IMR-90 (cell line): Measurements from ENCODE around the gene CAPN8.

ENCODE experiments used
- MXI1 ChIP-seq: IDR thresholded peaks from 2 replicates; pipeline ENCODE4 v1.6.1; 2012; ENCODE audit warnings: low read depth, mild to moderate bottlenecking, low read length, moderate library complexity, borderline replicate concordance
- NFE2L2 ChIP-seq: fragments of 150-350 bp; IDR thresholded peaks from 2 replicates; pipeline ENCODE4 v1.6.1; 2016; ENCODE audit warnings: low read depth, mild to moderate bottlenecking, low read length
- RAD21 ChIP-seq: IDR thresholded peaks from 2 replicates; pipeline ENCODE4 v1.6.1; 2012; ENCODE audit warnings: low read length, improper control_type of control experiment
- RFX5 ChIP-seq: IDR thresholded peaks from 2 replicates; pipeline ENCODE4 v1.8.0; 2012; ENCODE audit warnings: low read depth, mild to moderate bottlenecking, low read length, moderate library complexity
- SMC3 ChIP-seq: fragments of 150-350 bp; IDR thresholded peaks from 2 replicates; pipeline ENCODE4 v1.6.1; 2016; ENCODE audit warnings: low read depth, mild to moderate bottlenecking, antibody characterized with exemption, low read length, moderate library complexity
- TF ChIP-seq, protein P1 (sequence below): conservative IDR thresholded peaks from 2 replicates; pipeline ENCODE4 v1.5.1; 2012; ENCODE audit warnings: mild to moderate bottlenecking, low read depth, low read length, improper control_type of control experiment
- TF ChIP-seq, protein P2 (sequence below): fragments of 150-350 bp; IDR thresholded peaks from 2 replicates; pipeline ENCODE4 v1.6.1; 2017; ENCODE audit warnings: mild to moderate bottlenecking, antibody characterized with exemption, low read length, low read depth
- TF ChIP-seq, protein P3 (sequence below): fragments of 150-350 bp; IDR thresholded peaks from 2 replicates; pipeline ENCODE4 v1.6.1; 2016; ENCODE audit warnings: low read depth, mild to moderate bottlenecking, low read length, moderate library complexity, borderline replicate concordance

DNA sequence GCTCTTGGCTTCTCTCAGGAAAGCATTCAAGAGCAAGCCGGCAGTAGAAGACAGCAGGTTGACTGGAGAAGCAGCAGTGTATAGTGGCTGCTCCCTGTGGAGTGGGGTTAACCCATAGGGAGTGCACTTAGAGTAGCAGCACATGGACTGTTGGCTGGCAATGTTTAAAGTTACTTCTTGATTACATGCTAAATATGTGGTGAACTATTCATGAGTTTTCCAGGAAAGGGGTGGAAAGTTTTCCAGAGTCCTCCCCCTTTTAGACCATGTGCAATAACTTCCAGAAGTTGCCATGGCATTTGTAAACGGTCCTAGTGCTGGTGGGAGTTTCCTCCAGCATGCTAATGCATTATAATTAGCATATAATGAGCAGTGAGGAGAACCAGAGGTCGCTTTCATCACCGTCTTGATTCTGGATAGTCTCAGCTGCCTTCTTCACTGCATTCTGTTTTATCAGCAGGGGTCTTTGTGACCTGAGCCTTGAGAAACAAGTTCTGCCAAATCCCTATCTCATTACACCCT lies 140.5 kb downstream of the CAPN8 start:
- TF ChIP-seq RFX5, result no peak
- TF ChIP-seq, protein P1, sequence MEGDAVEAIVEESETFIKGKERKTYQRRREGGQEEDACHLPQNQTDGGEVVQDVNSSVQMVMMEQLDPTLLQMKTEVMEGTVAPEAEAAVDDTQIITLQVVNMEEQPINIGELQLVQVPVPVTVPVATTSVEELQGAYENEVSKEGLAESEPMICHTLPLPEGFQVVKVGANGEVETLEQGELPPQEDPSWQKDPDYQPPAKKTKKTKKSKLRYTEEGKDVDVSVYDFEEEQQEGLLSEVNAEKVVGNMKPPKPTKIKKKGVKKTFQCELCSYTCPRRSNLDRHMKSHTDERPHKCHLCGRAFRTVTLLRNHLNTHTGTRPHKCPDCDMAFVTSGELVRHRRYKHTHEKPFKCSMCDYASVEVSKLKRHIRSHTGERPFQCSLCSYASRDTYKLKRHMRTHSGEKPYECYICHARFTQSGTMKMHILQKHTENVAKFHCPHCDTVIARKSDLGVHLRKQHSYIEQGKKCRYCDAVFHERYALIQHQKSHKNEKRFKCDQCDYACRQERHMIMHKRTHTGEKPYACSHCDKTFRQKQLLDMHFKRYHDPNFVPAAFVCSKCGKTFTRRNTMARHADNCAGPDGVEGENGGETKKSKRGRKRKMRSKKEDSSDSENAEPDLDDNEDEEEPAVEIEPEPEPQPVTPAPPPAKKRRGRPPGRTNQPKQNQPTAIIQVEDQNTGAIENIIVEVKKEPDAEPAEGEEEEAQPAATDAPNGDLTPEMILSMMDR, result no peak
- no peak for TF ChIP-seq RAD21
- no peak for TF ChIP-seq MXI1
- no peak for TF ChIP-seq SMC3
- TF ChIP-seq, protein P2, sequence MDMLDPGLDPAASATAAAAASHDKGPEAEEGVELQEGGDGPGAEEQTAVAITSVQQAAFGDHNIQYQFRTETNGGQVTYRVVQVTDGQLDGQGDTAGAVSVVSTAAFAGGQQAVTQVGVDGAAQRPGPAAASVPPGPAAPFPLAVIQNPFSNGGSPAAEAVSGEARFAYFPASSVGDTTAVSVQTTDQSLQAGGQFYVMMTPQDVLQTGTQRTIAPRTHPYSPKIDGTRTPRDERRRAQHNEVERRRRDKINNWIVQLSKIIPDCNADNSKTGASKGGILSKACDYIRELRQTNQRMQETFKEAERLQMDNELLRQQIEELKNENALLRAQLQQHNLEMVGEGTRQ, result no peak
- TF ChIP-seq, protein P3, sequence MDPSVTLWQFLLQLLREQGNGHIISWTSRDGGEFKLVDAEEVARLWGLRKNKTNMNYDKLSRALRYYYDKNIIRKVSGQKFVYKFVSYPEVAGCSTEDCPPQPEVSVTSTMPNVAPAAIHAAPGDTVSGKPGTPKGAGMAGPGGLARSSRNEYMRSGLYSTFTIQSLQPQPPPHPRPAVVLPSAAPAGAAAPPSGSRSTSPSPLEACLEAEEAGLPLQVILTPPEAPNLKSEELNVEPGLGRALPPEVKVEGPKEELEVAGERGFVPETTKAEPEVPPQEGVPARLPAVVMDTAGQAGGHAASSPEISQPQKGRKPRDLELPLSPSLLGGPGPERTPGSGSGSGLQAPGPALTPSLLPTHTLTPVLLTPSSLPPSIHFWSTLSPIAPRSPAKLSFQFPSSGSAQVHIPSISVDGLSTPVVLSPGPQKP, result no peak
- TF ChIP-seq NFE2L2, result no peak
